GM12875 (cell line): ENCODE measurements around the gene COL13A1.

Source experiments
- H3K4me3 ChIP-seq: one replicate; pipeline ENCODE4 v1.5.1; 2011; ENCODE audit warnings: low read depth, low read length, control low read depth
- TF ChIP-seq, protein P1 (sequence below): IDR thresholded peaks from 2 replicates; pipeline ENCODE4 v1.5.1; 2011; ENCODE audit warnings: low read depth, mild to moderate bottlenecking, control low read depth, inconsistent platforms, low read length, moderate library complexity, borderline replicate concordance; ENCODE audit not compliant: insufficient read depth

The COL13A1 gene

DNA sequence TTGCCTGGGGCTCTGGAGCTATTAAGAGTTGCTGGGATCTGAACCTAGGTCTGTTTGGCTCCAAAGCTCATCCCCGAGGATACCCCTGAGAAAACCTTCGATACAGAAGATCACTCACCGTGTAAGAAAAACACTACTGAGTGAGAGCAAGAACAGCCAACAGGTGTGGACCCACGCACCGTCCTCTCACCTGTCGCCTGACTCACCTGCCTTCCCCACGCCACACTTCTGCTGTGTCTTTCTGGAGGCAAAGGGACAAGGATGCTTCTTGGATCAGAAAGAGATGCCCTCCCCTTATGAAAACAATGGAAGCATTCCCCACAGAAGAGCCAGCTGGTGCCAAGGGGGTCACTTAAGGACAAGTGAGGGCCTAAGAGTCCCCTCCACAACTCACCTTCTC lies 46.7 kb downstream of the COL13A1 start:
- no peak overlapping the region for H3K4me3 ChIP-seq
- TF ChIP-seq, protein P1, sequence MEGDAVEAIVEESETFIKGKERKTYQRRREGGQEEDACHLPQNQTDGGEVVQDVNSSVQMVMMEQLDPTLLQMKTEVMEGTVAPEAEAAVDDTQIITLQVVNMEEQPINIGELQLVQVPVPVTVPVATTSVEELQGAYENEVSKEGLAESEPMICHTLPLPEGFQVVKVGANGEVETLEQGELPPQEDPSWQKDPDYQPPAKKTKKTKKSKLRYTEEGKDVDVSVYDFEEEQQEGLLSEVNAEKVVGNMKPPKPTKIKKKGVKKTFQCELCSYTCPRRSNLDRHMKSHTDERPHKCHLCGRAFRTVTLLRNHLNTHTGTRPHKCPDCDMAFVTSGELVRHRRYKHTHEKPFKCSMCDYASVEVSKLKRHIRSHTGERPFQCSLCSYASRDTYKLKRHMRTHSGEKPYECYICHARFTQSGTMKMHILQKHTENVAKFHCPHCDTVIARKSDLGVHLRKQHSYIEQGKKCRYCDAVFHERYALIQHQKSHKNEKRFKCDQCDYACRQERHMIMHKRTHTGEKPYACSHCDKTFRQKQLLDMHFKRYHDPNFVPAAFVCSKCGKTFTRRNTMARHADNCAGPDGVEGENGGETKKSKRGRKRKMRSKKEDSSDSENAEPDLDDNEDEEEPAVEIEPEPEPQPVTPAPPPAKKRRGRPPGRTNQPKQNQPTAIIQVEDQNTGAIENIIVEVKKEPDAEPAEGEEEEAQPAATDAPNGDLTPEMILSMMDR: no peak

DNA sequence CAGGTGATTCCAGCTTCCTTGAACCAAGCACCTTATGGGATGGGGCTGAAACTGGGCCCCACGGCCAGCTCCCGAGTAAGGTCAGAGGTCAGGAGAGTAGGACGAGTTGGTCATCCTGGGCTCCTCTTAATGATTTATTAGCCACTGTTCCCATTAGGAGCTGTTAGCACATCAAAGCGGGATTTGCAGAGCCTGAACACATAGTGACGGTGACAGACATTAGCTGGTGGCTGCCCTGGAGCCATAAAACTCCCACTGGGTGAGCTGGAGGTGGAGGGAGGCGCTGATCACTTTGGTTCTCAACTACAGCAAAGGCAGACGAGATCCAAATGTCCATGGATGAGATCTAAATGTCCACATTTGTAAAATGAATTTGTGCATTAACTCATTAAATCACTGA lies 48.1 kb downstream of the COL13A1 start:
- H3K4me3 ChIP-seq: no peak overlapping the region
- TF ChIP-seq, protein P1: no peak

DNA sequence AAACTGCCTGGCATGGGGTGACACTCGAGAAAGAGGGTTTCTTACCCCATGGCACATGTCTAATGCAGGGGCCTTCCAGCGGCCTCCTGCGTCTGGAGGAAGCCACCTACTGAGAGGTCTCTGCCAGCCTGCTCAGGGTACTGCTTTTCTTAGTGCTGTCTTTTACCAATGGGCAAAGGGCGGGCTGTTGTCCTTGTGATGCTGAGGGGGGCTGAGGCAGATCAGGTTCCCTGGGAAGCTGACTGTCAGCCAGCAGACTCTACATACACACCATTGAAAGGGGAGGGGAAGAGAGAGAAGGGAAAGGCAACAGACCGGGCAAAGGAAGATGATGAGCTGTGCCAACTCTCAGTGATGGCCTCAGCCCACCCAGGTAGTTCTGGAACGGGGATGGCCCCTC lies 48.7 kb downstream of the COL13A1 start:
- no peak overlapping the region for H3K4me3 ChIP-seq
- TF ChIP-seq, protein P1: no peak

DNA sequence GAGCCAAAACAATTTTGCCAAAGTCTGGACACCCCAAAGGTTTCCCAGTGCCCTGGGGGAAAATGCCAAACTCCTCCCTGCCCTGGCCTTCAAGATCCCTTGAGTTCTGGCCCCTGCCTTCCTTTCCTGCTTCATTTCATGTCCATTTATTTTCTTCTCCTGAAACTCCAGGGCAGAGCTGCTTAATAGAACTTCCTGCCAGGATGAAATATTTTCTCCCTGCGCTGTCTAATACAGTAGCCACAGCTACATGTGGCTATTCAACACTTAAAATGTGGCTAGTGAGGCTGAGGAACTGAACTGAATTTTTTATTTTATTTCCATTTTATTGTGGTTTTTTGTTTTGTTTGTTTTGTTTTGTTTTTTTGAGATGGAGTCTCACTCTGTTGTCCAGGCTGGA lies 49.6 kb downstream of the COL13A1 start:
- no peak overlapping the region for H3K4me3 ChIP-seq
- TF ChIP-seq, protein P1: no peak

GRCh38 chr10:69853064-69853463 lies 51.4 kb downstream of the COL13A1 start:
- no peak overlapping the region for H3K4me3 ChIP-seq
- TF ChIP-seq, protein P1: no peak

DNA sequence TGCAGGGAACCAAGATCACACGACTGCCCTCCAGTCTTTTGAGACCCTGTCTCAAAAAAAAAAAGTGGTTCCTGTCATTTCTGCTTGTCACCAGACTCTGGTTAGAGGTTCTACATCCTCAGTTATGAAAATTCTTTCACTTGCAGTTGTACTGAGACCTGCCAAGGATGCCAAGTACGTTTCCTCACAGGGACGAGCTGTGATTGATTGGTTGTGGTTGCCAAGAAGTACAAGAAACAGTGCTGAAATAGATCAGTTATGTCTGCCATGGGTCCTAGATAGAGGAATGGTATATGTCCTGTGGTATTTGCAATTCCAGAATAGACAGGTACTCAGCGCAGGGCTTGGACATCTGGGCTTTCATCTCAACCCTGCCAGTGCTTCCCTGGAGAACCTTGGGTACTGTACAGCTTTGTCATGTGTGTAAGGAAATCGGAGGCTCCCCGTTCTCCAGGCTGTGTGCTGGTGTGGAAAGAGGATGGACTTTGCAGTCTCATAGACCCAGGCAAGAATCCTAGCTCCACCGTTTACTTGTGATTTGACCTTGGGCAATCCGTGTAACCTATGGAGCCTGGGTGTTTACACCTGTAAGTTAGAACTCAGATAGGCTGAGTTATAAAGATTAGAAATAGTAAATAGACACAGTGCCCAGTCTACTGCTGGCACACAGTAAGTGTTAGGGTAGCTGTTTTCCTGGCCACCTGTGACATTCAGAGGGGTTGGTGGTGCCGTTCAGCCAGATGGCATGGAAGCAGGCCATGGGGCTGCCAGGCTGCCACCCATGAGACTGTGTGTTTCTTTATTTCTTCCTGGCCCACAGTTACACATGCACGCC lies 53.0 kb downstream of the COL13A1 start:
- TF ChIP-seq, protein P1: no peak
- no peak overlapping the region for H3K4me3 ChIP-seq
